Activated naive CD8-positive, alpha-beta T cell treated with anti-CD3 and anti-CD28 coated beads, Interleukin-2, amount 10 ng/mL, durations not matched to agents 7 days and 5 days (primary cell): Measurements from ENCODE around the gene ANKMY2. TPM values are rescaled to one million over a fixed set of nuclear protein-coding genes. Genes with fewer than 3 reads are reported as not detected.
A peak's percentile ranks its signal among the peaks of the same experiment; 100 is the strongest.

Experiments used
- ATAC-seq: fragments of 150-1000 bp; cut with Tn5 transposase; one replicate; pipeline ENCODE4 v1.10.0; 2021; ENCODE audit warnings: low read depth, moderate library complexity
- POLR2A ChIA-PET: fragments of 350-600 bp; sonication (Branson Sonifier 250); formaldehyde crosslinking; loops from one replicate; lab custom pipeline; 2021; ENCODE audit warnings: antibody characterized with exemption; lab: Charles Lee
- DNase-seq: peaks from one replicate; pipeline ENCODE4 v3.0.0; 2021
- H3K27ac Mint-ChIP-seq: one replicate; pipeline ENCODE4 v1.8.0; 2022; ENCODE audit warnings: mild to moderate bottlenecking, mixed read lengths
- H3K27me3 Mint-ChIP-seq: one replicate; pipeline ENCODE4 v1.8.0; 2022; ENCODE audit warnings: mild to moderate bottlenecking, moderate library complexity, mixed read lengths
- H3K36me3 Mint-ChIP-seq: one replicate; pipeline ENCODE4 v1.8.0; 2021; ENCODE audit warnings: mild to moderate bottlenecking, mixed read lengths
- H3K4me1 Mint-ChIP-seq: one replicate; pipeline ENCODE4 v1.8.0; 2021; ENCODE audit warnings: mixed read lengths
- H3K4me3 Mint-ChIP-seq: one replicate; pipeline ENCODE4 v1.8.0; 2022; ENCODE audit warnings: mild to moderate bottlenecking, moderate library complexity, mixed read lengths
- H3K9me3 Mint-ChIP-seq: one replicate; pipeline ENCODE4 v1.8.0; 2021; ENCODE audit warnings: mixed read lengths
- total RNA-seq, 2 experiments: library from RNA; stranded (reverse); gene quantifications; one replicate each; pipeline ENCODE4 v1.2.3, GENCODE V29; 2021

The ANKMY2 gene
- total RNA-seq, 2 experiments from 2014 or later, result 14.3 to 18.7 TPM

DNA sequence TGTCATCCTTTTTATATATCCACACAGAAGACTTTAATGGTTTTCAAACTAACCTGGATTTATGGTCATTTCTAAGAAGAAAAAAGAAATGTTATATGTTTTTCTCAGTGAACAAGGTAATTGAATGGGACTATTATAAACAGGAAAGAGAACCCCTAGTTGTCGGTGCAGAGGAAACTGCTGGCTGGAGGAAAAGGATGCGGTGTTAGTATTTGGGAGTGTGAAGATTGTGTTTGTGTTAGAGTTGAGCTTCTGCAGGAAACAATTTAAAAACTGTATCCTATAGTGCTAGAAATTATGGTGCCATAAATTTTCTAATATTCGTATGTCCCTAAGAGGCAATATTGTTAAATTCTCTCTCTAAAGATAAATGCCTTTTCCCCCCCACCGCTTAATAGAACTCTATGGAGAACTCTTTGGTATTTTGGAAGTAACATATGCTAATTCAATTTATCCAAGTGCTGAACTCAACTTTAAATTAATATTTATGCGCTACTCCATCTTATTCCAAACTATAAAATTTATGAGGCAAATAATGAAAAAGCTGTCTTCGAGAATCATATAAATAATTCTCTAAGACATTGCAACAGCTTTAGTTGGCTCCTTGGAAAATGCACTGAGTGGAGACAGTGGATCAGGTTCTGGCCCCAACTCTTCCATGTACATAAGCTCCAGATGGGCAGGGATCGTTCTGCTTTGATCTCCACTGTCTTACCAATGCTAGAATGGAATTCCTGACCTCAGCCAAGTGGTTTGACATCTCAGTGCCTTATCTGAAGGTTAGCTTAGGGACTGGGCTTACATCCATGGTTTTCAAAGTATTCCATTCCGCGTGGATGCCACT lies 6.1 kb upstream of the ANKMY2 start:
- no peak for ATAC-seq
- Mint-ChIP-seq H3K27me3 (no peaks in the 10 kb centered on the region), H3K36me3 (peaks cover 10% of the 10 kb centered on the region), H3K9me3 (no peaks in the 10 kb centered on the region), H3K4me1 (peaks cover 50% of the 10 kb centered on the region), H3K4me3 (peak overlapping the region; percentile 33), H3K27ac (no peak overlapping the region)
- no peak for DNase-seq
- POLR2A ChIA-PET, result no interaction called here

DNA sequence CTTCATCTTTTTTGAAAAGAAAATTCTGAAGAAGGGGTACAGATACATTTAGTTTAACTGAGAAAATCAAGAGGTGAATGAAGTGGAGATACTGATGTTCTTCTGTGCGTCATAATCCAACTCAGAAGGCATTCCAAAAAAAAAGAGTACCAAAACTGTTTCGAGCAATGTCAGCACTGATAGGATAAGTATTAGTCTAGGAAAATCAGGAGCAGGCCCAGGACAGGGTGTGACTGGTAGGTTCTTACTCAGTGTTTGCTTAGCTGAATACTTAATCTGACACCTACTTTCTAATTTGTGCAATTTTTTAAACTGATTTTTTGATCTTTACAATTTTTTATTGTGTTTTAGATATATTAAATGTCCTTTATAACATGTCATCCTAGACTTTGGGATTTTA lies 4.7 kb upstream of the ANKMY2 start:
- POLR2A ChIA-PET, result no interaction called here
- Mint-ChIP-seq H3K4me3 (no peak overlapping the region), H3K4me1 (peaks cover 50% of the 10 kb centered on the region), H3K27ac (no peak overlapping the region), H3K9me3 (no peaks in the 10 kb centered on the region), H3K36me3 (peaks cover 9% of the 10 kb centered on the region), H3K27me3 (no peaks in the 10 kb centered on the region)
- ATAC-seq (no peak), DNase-seq (no peak)

DNA sequence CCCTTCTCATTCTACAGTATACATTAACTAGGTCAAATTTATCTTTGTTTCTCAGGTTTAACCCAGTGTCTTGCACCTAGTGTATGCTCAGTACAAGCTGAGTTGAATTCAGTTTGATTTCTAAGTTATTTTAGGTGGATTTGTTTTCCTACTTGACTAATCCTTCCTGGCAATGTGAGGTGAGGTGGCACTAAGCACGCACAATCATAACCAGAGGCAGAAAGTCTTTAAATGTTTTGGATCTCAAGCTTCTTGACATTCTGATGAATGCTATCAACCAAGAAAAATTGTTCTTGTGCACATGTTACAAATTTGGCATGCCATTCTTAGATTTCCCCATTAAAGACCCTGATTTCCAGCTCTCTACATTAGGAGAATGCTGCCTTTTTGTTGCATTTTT lies 3.6 kb upstream of the ANKMY2 start:
- POLR2A ChIA-PET, result interaction anchor here (2.4 kb wide), 1 partner anchor 228 kb away, joined by 11 read pairs; the partner anchor contains the start of gene CRPPA
- no peak overlapping the region for H3K4me3 Mint-ChIP-seq

DNA sequence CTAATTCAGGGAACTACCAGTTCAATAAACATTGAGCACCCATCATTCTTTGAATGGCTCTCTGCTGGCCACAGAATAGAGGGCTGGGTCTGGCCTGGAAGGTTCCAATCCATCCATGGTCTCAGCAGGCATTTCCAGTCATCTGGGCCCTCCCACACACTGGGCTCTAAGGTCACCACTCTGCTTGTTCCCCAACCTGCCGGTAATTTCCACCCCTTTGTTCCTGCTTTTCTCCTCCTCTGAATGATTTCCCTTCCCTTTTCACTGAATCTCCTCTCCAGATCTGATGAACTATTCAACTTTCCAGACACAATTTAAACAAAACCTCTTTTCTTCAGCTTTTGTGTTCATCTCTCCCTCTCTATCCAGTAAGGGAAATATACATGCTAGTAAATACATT lies 3.0 kb upstream of the ANKMY2 start:
- Mint-ChIP-seq H3K36me3 (peaks cover 12% of the 10 kb centered on the region), H3K9me3 (no peaks in the 10 kb centered on the region), H3K27ac (no peak overlapping the region), H3K27me3 (no peaks in the 10 kb centered on the region), H3K4me1 (peaks cover 59% of the 10 kb centered on the region), H3K4me3 (peak overlapping the region; percentile 33)
- no peak for ATAC-seq
- DNase-seq, result no peak
- POLR2A ChIA-PET, result interaction anchor here (2.4 kb wide), 1 partner anchor 228 kb away, joined by 11 read pairs; the partner anchor contains the start of gene CRPPA

More for the DNA sequence above, 3.6 kb upstream of the ANKMY2 start:
- peaks cover 53% of the 10 kb centered on the region for H3K4me1 Mint-ChIP-seq
- H3K9me3 Mint-ChIP-seq, result no peaks in the 10 kb centered on the region
- ATAC-seq (no peak), DNase-seq (no peak)
- H3K36me3 Mint-ChIP-seq, result peaks cover 9% of the 10 kb centered on the region
- no peak overlapping the region for H3K27ac Mint-ChIP-seq
- H3K27me3 Mint-ChIP-seq, result no peaks in the 10 kb centered on the region

GRCh38 chr7:16647435-16647960 lies 1.9 kb upstream of the ANKMY2 start:
- ATAC-seq, result no peak
- H3K36me3 Mint-ChIP-seq, result peaks cover 9% of the 10 kb centered on the region
- H3K4me3 Mint-ChIP-seq, result peak overlapping the region; percentile 100
- H3K27me3 Mint-ChIP-seq, result no peaks in the 10 kb centered on the region
- H3K27ac Mint-ChIP-seq, result no peak overlapping the region
- H3K4me1 Mint-ChIP-seq, result peaks cover 60% of the 10 kb centered on the region
- no peaks in the 10 kb centered on the region for H3K9me3 Mint-ChIP-seq
- POLR2A ChIA-PET, result interaction anchor here (2.4 kb wide), 1 partner anchor 227 kb away, joined by 11 read pairs; the partner anchor contains the start of gene CRPPA
- no peak for DNase-seq

- ATAC-seq (no peak), DNase-seq (no peak)
- Mint-ChIP-seq H3K36me3 (peaks cover 11% of the 10 kb centered on the region), H3K27ac (peak overlapping the region; percentile 99), H3K9me3 (no peaks in the 10 kb centered on the region), H3K4me1 (peaks cover 55% of the 10 kb centered on the region), H3K4me3 (peak overlapping the region; percentile 100), H3K27me3 (no peaks in the 10 kb centered on the region)
- POLR2A ChIA-PET, result interaction anchor here (0.8 to 2.4 kb wide), 5 partner anchors 10 to 652 kb away, joined by 3 to 23 read pairs (median 7); partner anchors contain the start of genes AHR and CRPPA
Observed at GRCh38 chr7:16646472-16647072, 1.0 kb upstream of the ANKMY2 start.

DNA sequence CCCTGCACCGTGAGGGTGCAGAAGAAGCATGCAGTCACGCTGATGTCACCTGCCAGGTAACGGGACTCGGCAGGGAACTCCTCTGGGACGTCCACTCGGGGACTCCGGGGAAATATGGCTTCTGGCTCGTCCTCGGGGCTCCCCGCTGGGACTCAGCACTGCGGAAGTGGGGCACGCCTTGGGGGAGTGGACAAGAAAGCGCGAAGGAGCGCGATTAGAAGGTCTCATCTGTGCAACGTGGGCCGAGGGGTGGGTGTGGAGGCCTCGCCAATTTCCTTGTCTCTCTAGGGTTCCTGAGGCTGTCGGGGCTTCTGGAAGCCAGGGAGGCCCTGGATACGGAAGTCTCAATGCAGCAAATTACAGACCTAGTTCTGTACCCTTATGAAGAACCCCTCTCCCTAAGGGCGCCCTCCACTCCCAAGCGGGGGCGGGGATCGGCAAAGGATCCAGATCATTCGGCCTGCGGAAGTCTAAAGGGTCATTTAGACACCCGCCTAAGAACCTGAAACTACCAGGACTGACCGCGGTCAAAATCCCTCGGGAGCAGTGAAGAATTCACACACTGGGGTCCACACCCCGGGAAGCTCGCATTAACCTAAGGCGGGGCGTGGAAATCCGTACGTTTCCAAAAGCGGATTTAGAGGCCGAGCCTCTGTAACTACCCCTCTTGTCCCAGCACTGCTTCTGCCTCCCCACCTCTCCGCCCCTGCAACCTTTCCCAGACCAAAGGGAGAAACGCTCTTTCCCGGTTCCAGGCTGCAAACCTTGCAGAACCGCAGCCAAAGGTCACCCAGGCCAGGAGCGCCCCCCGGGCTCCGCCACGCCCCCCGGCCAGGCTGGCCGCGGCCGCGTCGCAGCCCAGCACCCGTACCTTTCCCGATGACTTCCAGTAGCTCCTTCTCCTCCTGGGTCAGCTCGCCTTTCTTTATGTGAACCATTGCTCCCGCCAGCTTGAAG lies 640 bp downstream of the ANKMY2 start:
- DNase-seq (peak; percentile 69), ATAC-seq (peak; percentile 41)
- Mint-ChIP-seq H3K27ac (peak overlapping the region; percentile 99), H3K4me1 (peaks cover 45% of the 10 kb centered on the region), H3K27me3 (no peaks in the 10 kb centered on the region), H3K4me3 (peak overlapping the region; percentile 100), H3K36me3 (peaks cover 13% of the 10 kb centered on the region), H3K9me3 (no peaks in the 10 kb centered on the region)
- POLR2A ChIA-PET, result interaction anchor here (1.0 to 1.8 kb wide), 4 partner anchors 12 to 654 kb away, joined by 3 to 23 read pairs (median 5); partner anchors contain the start of genes AHR and CRPPA

GRCh38 chr7:16644157-16644556 lies 1.4 kb downstream of the ANKMY2 start:
- DNase-seq (no peak), ATAC-seq (no peak)
- Mint-ChIP-seq H3K27ac (peak overlapping the region; percentile 99), H3K36me3 (peaks cover 12% of the 10 kb centered on the region), H3K4me1 (peaks cover 45% of the 10 kb centered on the region), H3K4me3 (peak overlapping the region; percentile 100), H3K9me3 (no peaks in the 10 kb centered on the region), H3K27me3 (no peaks in the 10 kb centered on the region)
- POLR2A ChIA-PET, result no interaction called here

- ATAC-seq, result no peak
Observed at GRCh38 chr7:16638282-16639280, 7.0 kb downstream of the ANKMY2 start.

DNA sequence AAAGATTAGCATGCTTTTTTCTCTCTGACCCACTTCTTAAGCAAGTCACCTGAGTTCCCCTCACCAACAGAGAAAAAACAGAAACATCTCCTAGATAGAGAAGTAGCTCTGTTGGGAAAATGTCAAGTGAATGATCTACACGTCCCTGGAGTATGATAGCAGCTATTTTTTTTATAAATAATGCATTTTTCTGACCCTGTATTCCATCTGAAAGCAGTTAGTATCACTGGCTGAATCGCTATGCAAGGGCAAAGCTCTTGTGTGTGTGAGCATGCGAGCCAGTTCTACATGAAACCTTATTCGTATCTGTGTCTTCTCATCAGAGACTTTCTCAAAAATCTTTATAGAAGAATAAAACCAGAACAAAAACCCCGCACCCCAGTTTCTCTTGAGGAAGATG lies 8.2 kb downstream of the ANKMY2 start:
- H3K36me3 Mint-ChIP-seq, result peaks cover 19% of the 10 kb centered on the region
- DNase-seq, result no peak
- H3K4me1 Mint-ChIP-seq, result no peaks in the 10 kb centered on the region
- POLR2A ChIA-PET, result no interaction called here
- no peak overlapping the region for H3K27ac Mint-ChIP-seq
- no peak for ATAC-seq
- H3K4me3 Mint-ChIP-seq, result no peak overlapping the region
- no peaks in the 10 kb centered on the region for H3K9me3 Mint-ChIP-seq
- H3K27me3 Mint-ChIP-seq, result no peaks in the 10 kb centered on the region

More at GRCh38 chr7:16638282-16639280, 7.0 kb downstream of the ANKMY2 start:
- H3K27me3 Mint-ChIP-seq, result no peaks in the 10 kb centered on the region
- no peak for DNase-seq
- H3K9me3 Mint-ChIP-seq, result no peaks in the 10 kb centered on the region
- H3K27ac Mint-ChIP-seq, result no peak overlapping the region
- H3K4me1 Mint-ChIP-seq, result peaks cover 7% of the 10 kb centered on the region
- H3K4me3 Mint-ChIP-seq, result no peak overlapping the region
- peaks cover 18% of the 10 kb centered on the region for H3K36me3 Mint-ChIP-seq
- POLR2A ChIA-PET, result no interaction called here

DNA sequence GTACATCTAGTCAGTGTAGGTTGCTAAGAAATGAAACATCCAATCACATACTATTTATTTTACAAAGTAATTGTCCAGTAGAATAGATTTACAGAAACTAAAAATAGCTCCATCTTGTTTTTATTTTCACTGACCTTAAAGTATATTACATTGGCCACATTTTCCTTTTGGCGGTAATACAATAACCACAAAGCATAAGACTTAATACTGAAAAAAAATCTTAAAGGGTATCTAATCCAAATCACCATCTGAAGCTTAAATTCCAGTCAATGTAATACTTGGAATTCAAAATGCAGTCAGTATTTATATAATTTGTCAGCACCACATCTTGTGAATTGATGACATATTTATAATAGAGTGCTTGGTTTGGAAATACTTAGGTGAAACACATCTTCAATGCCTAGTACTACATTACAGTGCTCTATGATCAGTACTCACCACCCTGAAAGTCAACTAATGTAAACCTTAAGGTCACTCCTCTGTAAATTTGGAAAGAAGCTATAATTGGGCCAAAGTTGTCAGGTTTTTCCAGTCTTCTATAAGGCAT lies 8.9 kb downstream of the ANKMY2 start:
- ATAC-seq, result no peak
- no peak overlapping the region for H3K4me3 Mint-ChIP-seq
- no peaks in the 10 kb centered on the region for H3K27me3 Mint-ChIP-seq
- no peak overlapping the region for H3K27ac Mint-ChIP-seq
- DNase-seq, result no peak
- peaks cover 21% of the 10 kb centered on the region for H3K36me3 Mint-ChIP-seq
- POLR2A ChIA-PET, result no interaction called here
- H3K4me1 Mint-ChIP-seq, result no peaks in the 10 kb centered on the region
- no peaks in the 10 kb centered on the region for H3K9me3 Mint-ChIP-seq
